SK-N-SH (cell line): ENCODE results near the gene R3HDM2. TPM values are rescaled to one million over a fixed set of nuclear protein-coding genes. Genes with fewer than 3 reads are reported as not detected.

Source experiments
- CTCF ChIA-PET: fragments of 300-600, 350-600 bp; formaldehyde crosslinking; extraction: SDS; loops from one replicate; lab custom pipeline; 2021; lab: Yijun Ruan, JAX
- POLR2A ChIA-PET: fragments of 350-600 bp; sonication (Branson Sonifier 250); formaldehyde crosslinking; extraction: SDS; loops from one replicate; lab custom pipeline; 2020; ENCODE audit warnings: antibody characterized with exemption, inconsistent platforms; lab: Yijun Ruan, JAX
- DNase-seq: peaks from one replicate; pipeline ENCODE4 v3.0.0; 2012
- H2AFZ ChIP-seq: fragments of 200-600 bp; sonication (generic); 2 replicates; pipeline ENCODE4 v1.8.1; 2016; ENCODE audit warnings: antibody characterized with exemption, mild to moderate bottlenecking, low read depth
- H3F3A ChIP-seq: fragments of 200-600 bp; sonication (generic); replicated peaks from 2 replicates; pipeline ENCODE3; 2016; ENCODE audit warnings: antibody characterized with exemption, mild to moderate bottlenecking; ENCODE audit not compliant: insufficient read depth
- H3K27ac ChIP-seq, 2 experiments: fragments of 200-500 bp in 1 of 2; fragments of 200-600 bp in 1 of 2; sonication (Bioruptor generic) in 1 of 2; sonication (generic), shearing (Covaris generic) in 1 of 2; 2 replicates each; pipeline versions ENCODE4 v1.5.1 to v1.6.1; 2014 to 2016; ENCODE audit warnings: low read depth in 2 of 2, inconsistent platforms in 1 of 2, low read length in 1 of 2, mild to moderate bottlenecking in 1 of 2, mixed read lengths in 1 of 2
- H3K27me3 ChIP-seq: fragments of 200-600 bp; sonication (generic), shearing (Covaris generic); 2 replicates; pipeline ENCODE4 v1.6.1; 2016; ENCODE audit warnings: mixed run types; ENCODE audit not compliant: insufficient read depth
- H3K36me3 ChIP-seq, 2 experiments: fragments of 200-500 bp in 1 of 2; fragments of 200-600 bp in 1 of 2; sonication (Bioruptor generic) in 1 of 2; sonication (generic) in 1 of 2; replicated peaks in 1 of 2; 2 replicates each; pipeline versions ENCODE3 to v1.5.1; 2014 to 2016; ENCODE audit warnings: low read length in 1 of 2, mild to moderate bottlenecking in 1 of 2; ENCODE audit not compliant: insufficient read depth in 2 of 2, control insufficient read depth in 1 of 2
- H3K4me1 ChIP-seq, 2 experiments: fragments of 200-500 bp in 1 of 2; fragments of 200-600 bp in 1 of 2; sonication (Bioruptor generic) in 1 of 2; sonication (generic), shearing (Covaris generic) in 1 of 2; 2 replicates each; pipeline versions ENCODE4 v1.5.1 to v1.6.1; 2014 to 2016; ENCODE audit warnings: low read depth in 1 of 2, low read length in 1 of 2, mixed run types in 1 of 2; ENCODE audit not compliant: insufficient read depth in 2 of 2, control insufficient read depth in 1 of 2
- H3K4me2 ChIP-seq: fragments of 200-600 bp; sonication (generic), shearing (Covaris generic); 2 replicates; pipeline ENCODE4 v1.6.1; 2017; ENCODE audit warnings: mixed run types
- H3K4me3 ChIP-seq, 2 experiments: fragments of 200-500 bp in 1 of 2; fragments of 200-600 bp in 1 of 2; sonication (Bioruptor generic) in 1 of 2; sonication (generic), shearing (Covaris generic) in 1 of 2; 2 replicates each; pipeline versions ENCODE4 v1.5.1 to v1.8.1; 2014 to 2016; ENCODE audit warnings: low read depth in 2 of 2, inconsistent platforms in 1 of 2, low read length in 1 of 2, mild to moderate bottlenecking in 1 of 2, mixed read lengths in 1 of 2, moderate library complexity in 1 of 2
- H3K79me2 ChIP-seq: fragments of 200-600 bp; sonication (generic); 2 replicates; pipeline ENCODE4 v1.8.1; 2017; ENCODE audit warnings: mild to moderate bottlenecking; ENCODE audit not compliant: insufficient read depth
- H3K9ac ChIP-seq: fragments of 200-600 bp; sonication (generic); 2 replicates; pipeline ENCODE4 v1.6.1; 2017; ENCODE audit warnings: mixed run types
- H3K9me2 ChIP-seq: fragments of 200-600 bp; sonication (generic); 2 replicates; pipeline ENCODE4 v1.6.1; 2017; ENCODE audit warnings: mixed run types
- H3K9me3 ChIP-seq: fragments of 200-600 bp; sonication (generic); 2 replicates; pipeline ENCODE4 v1.6.1; 2017; ENCODE audit warnings: mixed run types, mild to moderate bottlenecking, moderate library complexity
- H4K20me1 ChIP-seq: fragments of 200-600 bp; sonication (generic); 2 replicates; pipeline ENCODE4 v1.6.1; 2017; ENCODE audit warnings: mild to moderate bottlenecking, mixed run types; ENCODE audit not compliant: insufficient read depth
- FOSL2 ChIP-seq: IDR thresholded peaks from 2 replicates; pipeline ENCODE4 v1.4.0; 2012; ENCODE audit warnings: low read depth, mild to moderate bottlenecking, moderate library complexity, borderline replicate concordance
- FOXJ3 ChIP-seq: sonication (generic); formaldehyde crosslinking; IDR thresholded peaks from 2 replicates; pipeline ENCODE4 v1.5.1; 2020; ENCODE audit warnings: mild to moderate bottlenecking, missing genetic modification reagents
- GATA2 ChIP-seq: sonication (generic); formaldehyde crosslinking; IDR thresholded peaks from 2 replicates; pipeline ENCODE4 v1.5.0; 2020; ENCODE audit warnings: mild to moderate bottlenecking, missing genetic modification reagents
- JUND ChIP-seq: IDR thresholded peaks from 2 replicates; pipeline ENCODE4 v1.4.0; 2012
- MEF2A ChIP-seq: IDR thresholded peaks from 2 replicates; pipeline ENCODE4 v1.4.0; 2012; ENCODE audit warnings: low read depth, borderline replicate concordance
- NFIC ChIP-seq: IDR thresholded peaks from 2 replicates; pipeline ENCODE4 v1.4.0; 2012; ENCODE audit warnings: borderline replicate concordance
- NRF1 ChIP-seq: IDR thresholded peaks from 2 replicates; pipeline ENCODE4 v1.6.1; 2012; ENCODE audit warnings: low read depth, mild to moderate bottlenecking, low read length
- RXRA ChIP-seq: IDR thresholded peaks from 2 replicates; pipeline ENCODE4 v1.4.0; 2012; ENCODE audit warnings: low read depth, mild to moderate bottlenecking, borderline replicate concordance
- TAF1 ChIP-seq: IDR thresholded peaks from 2 replicates; pipeline ENCODE4 v1.6.1; 2012; ENCODE audit warnings: low read depth, mild to moderate bottlenecking, low read length, moderate library complexity, borderline replicate concordance
- TEAD4 ChIP-seq: IDR thresholded peaks from 2 replicates; pipeline ENCODE4 v1.4.0; 2012; ENCODE audit warnings: mild to moderate bottlenecking, borderline replicate concordance; ENCODE audit not compliant: insufficient read depth
- WGBS: methylation state at CpG from one replicate; pipeline ENCODE4 v1.1.6; 2017; ENCODE audit warnings: low lambda C conversion rate; 5-methylcytosine and 5-hydroxymethylcytosine counted together
- polyA plus RNA-seq, 3 experiments: library from polyadenylated mRNA; depleted of rRNA; stranded (reverse); fragments of >200 nt; gene quantifications; 2 replicates each; pipeline ENCODE4 v1.2.3, GENCODE V29; 2012
- TF ChIP-seq, protein P1 (sequence below): IDR thresholded peaks from 2 replicates; pipeline ENCODE4; 2012
- TF ChIP-seq, protein P2 (sequence below): fragments of 200-600 bp; sonication (generic); IDR thresholded peaks from 2 replicates; pipeline ENCODE4 v1.6.1; 2017; ENCODE audit warnings: antibody characterized with exemption, mild to moderate bottlenecking, moderate library complexity
- TF ChIP-seq, protein P3 (sequence below): fragments of 150-350 bp; IDR thresholded peaks from 2 replicates; pipeline ENCODE4 v1.6.1; 2016; ENCODE audit warnings: mild to moderate bottlenecking, low read depth, low read length
- TF ChIP-seq, protein P4 (sequence below): IDR thresholded peaks from 2 replicates; pipeline ENCODE4 v1.4.0; 2012; ENCODE audit warnings: low read depth, borderline replicate concordance
- TF ChIP-seq, protein P5 (sequence below): IDR thresholded peaks from 2 replicates; pipeline ENCODE4 v1.4.0; 2012; ENCODE audit warnings: low read depth
- TF ChIP-seq, protein P6 (sequence below): fragments of 150-350 bp; IDR thresholded peaks from 2 replicates; pipeline ENCODE4 v1.6.1; 2017; ENCODE audit warnings: antibody characterized with exemption, low read length, low read depth, borderline replicate concordance

The R3HDM2 gene
- polyA plus RNA-seq, 1 of the 3 experiments (the other 2 are of a cell fraction), result 23.1 TPM

DNA sequence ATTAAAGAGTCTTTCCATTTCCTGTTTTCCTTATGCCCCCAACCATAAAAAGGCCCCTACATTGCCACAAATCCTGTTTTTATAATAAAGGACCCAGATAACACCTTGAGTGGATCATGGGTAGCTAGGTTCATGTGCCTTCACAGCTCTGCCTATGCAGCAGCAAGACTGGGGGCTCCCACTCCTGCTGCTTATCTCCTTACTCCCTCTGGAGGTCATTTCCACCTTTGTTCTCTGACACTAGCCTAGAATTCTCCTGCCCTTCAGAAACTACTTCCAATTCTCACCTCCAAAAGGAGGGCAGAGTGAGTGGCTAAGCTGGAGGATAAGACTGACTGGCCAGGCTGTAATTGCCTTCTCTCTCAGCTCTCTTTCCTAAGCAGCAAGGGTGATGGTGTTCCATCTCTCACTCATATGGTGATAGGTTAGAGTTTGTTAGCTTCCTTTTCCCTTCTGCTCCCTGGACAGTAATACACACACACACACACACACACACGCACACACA lies 159.8 kb downstream of the R3HDM2 start:
- Histone ChIP-seq H3K9me2 (no peaks in the 10 kb centered on the region), H3K4me1 (peaks cover 7 to 12% of the 10 kb centered on the region in 2 experiments; a peak in 2 of 4 replicates), H3K79me2 (no peaks in the 10 kb centered on the region), H3K36me3 (peaks cover 13 to 33% of the 10 kb centered on the region in 2 experiments), H3K9ac (no peak overlapping the region), H2AFZ (no peak overlapping the region), H4K20me1 (no peaks in the 10 kb centered on the region), H3K4me2 (no peak overlapping the region), H3K27me3 (no peaks in the 10 kb centered on the region), H3K4me3 (no peak overlapping the region), H3K9me3 (no peaks in the 10 kb centered on the region), H3F3A (peaks cover 5% of the 10 kb centered on the region), H3K27ac (no peak overlapping the region)
- WGBS, result 88% methylated on average over 1 of the region's 1 CpG
- ChIA-PET CTCF (interaction anchor here (0.6 to 3.5 kb wide), 12 partner anchors 10 to 750 kb away, joined by 3 to 18 read pairs (median 4); partner anchors contain the start of gene INHBE), POLR2A (interaction anchor here (1.1 kb wide), 1 partner anchor 9 kb away, joined by 3 read pairs; no protein-coding TSS in a partner anchor)
- DNase-seq, result no peak
- no peak for TF ChIP-seq RXRA
- TF ChIP-seq, protein P1, sequence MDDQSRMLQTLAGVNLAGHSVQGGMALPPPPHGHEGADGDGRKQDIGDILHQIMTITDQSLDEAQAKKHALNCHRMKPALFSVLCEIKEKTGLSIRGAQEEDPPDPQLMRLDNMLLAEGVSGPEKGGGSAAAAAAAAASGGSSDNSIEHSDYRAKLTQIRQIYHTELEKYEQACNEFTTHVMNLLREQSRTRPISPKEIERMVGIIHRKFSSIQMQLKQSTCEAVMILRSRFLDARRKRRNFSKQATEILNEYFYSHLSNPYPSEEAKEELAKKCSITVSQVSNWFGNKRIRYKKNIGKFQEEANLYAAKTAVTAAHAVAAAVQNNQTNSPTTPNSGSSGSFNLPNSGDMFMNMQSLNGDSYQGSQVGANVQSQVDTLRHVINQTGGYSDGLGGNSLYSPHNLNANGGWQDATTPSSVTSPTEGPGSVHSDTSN, result no peak
- no peak for TF ChIP-seq NFIC
- TF ChIP-seq, protein P2, sequence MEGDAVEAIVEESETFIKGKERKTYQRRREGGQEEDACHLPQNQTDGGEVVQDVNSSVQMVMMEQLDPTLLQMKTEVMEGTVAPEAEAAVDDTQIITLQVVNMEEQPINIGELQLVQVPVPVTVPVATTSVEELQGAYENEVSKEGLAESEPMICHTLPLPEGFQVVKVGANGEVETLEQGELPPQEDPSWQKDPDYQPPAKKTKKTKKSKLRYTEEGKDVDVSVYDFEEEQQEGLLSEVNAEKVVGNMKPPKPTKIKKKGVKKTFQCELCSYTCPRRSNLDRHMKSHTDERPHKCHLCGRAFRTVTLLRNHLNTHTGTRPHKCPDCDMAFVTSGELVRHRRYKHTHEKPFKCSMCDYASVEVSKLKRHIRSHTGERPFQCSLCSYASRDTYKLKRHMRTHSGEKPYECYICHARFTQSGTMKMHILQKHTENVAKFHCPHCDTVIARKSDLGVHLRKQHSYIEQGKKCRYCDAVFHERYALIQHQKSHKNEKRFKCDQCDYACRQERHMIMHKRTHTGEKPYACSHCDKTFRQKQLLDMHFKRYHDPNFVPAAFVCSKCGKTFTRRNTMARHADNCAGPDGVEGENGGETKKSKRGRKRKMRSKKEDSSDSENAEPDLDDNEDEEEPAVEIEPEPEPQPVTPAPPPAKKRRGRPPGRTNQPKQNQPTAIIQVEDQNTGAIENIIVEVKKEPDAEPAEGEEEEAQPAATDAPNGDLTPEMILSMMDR, result no peak
- TF ChIP-seq, protein P3, sequence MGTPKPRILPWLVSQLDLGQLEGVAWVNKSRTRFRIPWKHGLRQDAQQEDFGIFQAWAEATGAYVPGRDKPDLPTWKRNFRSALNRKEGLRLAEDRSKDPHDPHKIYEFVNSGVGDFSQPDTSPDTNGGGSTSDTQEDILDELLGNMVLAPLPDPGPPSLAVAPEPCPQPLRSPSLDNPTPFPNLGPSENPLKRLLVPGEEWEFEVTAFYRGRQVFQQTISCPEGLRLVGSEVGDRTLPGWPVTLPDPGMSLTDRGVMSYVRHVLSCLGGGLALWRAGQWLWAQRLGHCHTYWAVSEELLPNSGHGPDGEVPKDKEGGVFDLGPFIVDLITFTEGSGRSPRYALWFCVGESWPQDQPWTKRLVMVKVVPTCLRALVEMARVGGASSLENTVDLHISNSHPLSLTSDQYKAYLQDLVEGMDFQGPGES, result no peak
- TF ChIP-seq, protein P4, sequence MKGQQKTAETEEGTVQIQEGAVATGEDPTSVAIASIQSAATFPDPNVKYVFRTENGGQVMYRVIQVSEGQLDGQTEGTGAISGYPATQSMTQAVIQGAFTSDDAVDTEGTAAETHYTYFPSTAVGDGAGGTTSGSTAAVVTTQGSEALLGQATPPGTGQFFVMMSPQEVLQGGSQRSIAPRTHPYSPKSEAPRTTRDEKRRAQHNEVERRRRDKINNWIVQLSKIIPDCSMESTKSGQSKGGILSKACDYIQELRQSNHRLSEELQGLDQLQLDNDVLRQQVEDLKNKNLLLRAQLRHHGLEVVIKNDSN, result no peak
- TF ChIP-seq FOSL2, result no peak
- no peak for TF ChIP-seq JUND
- TF ChIP-seq, protein P5, sequence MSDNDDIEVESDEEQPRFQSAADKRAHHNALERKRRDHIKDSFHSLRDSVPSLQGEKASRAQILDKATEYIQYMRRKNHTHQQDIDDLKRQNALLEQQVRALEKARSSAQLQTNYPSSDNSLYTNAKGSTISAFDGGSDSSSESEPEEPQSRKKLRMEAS, result no peak
- TF ChIP-seq TEAD4, result no peak

DNA sequence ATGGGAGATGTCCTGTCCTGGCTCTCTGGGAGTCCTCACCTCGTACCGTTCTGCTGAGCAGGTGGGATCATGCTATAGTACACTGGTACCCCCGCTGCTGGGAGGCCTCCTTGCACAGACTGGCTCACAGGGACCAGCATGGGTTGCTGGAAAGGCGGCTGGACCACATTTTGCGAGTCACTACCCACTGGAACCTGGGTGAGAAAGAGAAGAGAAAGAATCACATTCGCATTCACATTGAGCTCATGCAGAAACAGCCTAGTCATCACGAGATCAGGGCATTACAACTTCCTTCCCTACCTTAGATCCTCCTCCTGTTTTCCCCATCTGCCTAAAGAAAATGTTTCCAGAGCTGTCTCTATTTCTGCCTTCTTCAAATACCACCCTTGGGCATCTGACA lies 162.6 kb downstream of the R3HDM2 start:
- Histone ChIP-seq H3K4me1 (peaks cover 6 to 12% of the 10 kb centered on the region in 2 experiments; a peak in 2 of 4 replicates), H3K9ac (no peak overlapping the region), H3K27me3 (no peaks in the 10 kb centered on the region), H3K36me3 (peaks cover 17 to 36% of the 10 kb centered on the region in 2 experiments), H3K4me3 (no peak overlapping the region), H3K79me2 (no peaks in the 10 kb centered on the region), H3K9me3 (no peaks in the 10 kb centered on the region), H3K4me2 (no peak overlapping the region), H3F3A (peaks cover 12% of the 10 kb centered on the region), H3K9me2 (no peaks in the 10 kb centered on the region), H3K27ac (peak overlapping the region in 1 of 2 experiments; percentile 28; a peak in 1 of 4 replicates), H4K20me1 (no peaks in the 10 kb centered on the region)
- ChIA-PET POLR2A (no interaction called here), CTCF (interaction anchor here (0.7 to 9.9 kb wide), 3 partner anchors 27 to 191 kb away, joined by 3 to 141 read pairs (median 45); partner anchors contain the start of gene INHBE)
- no peak for TF ChIP-seq TEAD4
- TF ChIP-seq GATA2, result no peak
- TF ChIP-seq, protein P6, sequence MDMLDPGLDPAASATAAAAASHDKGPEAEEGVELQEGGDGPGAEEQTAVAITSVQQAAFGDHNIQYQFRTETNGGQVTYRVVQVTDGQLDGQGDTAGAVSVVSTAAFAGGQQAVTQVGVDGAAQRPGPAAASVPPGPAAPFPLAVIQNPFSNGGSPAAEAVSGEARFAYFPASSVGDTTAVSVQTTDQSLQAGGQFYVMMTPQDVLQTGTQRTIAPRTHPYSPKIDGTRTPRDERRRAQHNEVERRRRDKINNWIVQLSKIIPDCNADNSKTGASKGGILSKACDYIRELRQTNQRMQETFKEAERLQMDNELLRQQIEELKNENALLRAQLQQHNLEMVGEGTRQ, result no peak
- TF ChIP-seq JUND, result no peak
- no peak for TF ChIP-seq NFIC
- TF ChIP-seq FOXJ3 (CRISPR knock-in tag), result no peak
- TF ChIP-seq MEF2A, result no peak
- TF ChIP-seq, protein P5, result no peak
- TF ChIP-seq NRF1, result no peak
- TF ChIP-seq TAF1, result no peak
- TF ChIP-seq, all 33 proteins: peak for 0
- H2AFZ ChIP-seq, result no peak overlapping the region
- no peak for DNase-seq
- 75% methylated on average over 7 of the region's 7 CpGs for WGBS
